Fibroblast of mammary gland (primary cell): ENCODE results near the gene DCP2.

Source experiments
- DNase-seq: peaks from one replicate; pipeline ENCODE4 v3.0.0-alpha.2; 2010; ENCODE audit warnings: low read depth
- H3K4me3 ChIP-seq: 2 replicates; pipeline ENCODE4 v1.5.1; 2011; ENCODE audit warnings: low read depth, mild to moderate bottlenecking, low read length, moderate library complexity; ENCODE audit not compliant: control insufficient read depth
- CTCF ChIP-seq: conservative IDR thresholded peaks from 2 replicates; pipeline ENCODE4 v1.5.1; 2011; ENCODE audit warnings: low read depth, low read length, inconsistent platforms; ENCODE audit not compliant: control insufficient read depth, insufficient read depth

The DCP2 gene

GRCh38 chr5:113005454-113005853, 28.9 kb downstream of the DCP2 start:
- DNase-seq = peak; percentile 51
- no peak overlapping the region for H3K4me3 ChIP-seq
- no peak for TF ChIP-seq CTCF

DNA sequence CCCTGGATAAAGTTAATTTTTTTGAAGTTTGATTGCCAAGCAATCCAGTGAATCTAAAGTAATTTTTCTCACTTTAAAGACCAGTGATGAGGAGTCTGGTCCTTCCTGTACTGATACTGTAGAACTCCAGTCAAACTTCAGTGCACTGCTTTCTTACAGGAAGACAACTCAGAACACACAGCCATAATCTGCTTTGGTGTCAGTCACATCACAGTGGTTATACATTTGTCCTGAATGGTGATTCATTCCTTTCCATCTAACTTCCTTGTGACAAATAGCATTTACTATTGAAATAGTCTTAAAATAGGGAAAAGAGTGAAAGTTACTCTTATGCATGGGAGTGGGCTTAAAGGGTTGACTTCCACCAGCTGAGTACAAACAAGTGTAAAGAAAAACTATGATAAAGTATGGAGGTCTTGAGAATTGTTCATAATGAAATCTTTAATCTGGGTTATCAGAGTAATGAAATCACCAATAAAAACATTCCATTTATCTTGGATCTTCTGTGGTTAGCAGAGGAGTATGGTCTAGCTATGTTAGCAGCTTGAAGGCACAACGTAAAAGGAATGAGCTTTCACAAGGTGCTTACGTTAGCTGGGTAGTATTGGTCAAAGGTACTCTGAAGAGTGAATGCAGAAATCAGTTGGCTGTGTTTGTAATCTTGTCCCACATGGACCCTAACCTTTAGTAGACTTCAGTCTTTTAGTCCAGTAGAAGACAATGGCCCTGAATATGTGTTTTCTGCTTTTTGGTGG, 41.5 kb downstream of the DCP2 start:
- DNase-seq = no peak
- TF ChIP-seq CTCF = no peak

DNA sequence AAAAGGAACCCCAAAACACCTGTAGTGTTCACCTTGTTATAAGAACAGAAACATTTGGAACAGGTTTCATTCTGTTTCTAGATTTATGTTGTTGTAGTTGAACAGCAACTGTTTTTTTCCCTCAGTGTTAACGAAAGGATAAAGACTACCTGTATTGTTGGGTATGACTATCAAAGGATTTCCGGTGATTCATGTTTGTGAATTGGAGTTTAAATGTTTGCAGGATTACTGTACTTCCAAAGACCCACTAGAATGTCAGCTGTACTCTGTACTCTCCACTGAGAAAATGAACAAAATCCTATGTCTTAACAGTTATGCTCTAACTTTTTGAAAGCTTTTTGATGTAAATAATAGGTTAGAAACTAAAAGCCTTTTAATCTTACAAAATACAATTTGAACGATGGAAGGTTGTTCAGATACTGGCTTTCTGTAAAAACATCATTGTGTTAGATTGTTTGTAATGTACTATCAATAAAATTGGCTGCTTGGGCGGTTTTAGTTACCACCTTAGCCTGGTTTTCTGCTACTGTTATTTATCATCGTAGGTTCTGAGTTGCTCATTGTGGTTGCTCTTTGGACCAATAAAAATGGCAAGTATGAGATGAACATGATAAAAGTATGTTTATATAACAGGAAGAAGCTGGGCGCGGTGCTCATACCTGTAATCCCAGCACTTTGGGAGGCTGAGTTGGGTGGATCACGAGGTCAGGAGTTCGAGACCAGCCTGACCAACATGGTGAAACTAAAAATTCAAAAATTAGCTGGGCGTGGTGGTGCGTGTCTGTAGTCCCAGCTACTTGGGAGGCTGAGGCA, 44.1 kb downstream of the DCP2 start:
- DNase-seq = peak; percentile 43
- no peak overlapping the region for H3K4me3 ChIP-seq
- no peak for TF ChIP-seq CTCF

More for the DNA sequence above, 41.5 kb downstream of the DCP2 start:
- H3K4me3 ChIP-seq = no peak overlapping the region

DNA sequence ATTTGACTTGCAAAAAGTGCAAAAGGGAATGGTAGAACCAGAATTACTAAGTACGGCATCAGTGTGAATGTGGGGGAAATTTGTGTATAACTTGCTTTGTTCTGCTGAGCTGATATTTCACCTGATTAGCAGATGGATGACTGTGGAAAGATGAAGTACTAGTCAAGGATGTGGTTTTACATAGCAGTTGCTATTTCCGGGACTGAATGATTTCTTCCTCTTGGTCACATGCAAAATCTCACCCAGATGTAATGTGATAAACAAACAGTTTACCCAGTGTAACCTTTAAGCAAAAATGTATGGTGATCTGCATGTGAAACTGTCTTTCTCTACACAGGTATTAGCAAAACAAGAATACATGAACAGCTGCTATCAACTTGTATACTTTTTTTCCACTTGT, 46.1 kb downstream of the DCP2 start:
- no peak for DNase-seq
- H3K4me3 ChIP-seq = no peak overlapping the region
- no peak for TF ChIP-seq CTCF

GRCh38 chr5:113024076-113024697, 47.6 kb downstream of the DCP2 start:
- no peak for TF ChIP-seq CTCF
- DNase-seq = no peak
- H3K4me3 ChIP-seq = no peak overlapping the region

DNA sequence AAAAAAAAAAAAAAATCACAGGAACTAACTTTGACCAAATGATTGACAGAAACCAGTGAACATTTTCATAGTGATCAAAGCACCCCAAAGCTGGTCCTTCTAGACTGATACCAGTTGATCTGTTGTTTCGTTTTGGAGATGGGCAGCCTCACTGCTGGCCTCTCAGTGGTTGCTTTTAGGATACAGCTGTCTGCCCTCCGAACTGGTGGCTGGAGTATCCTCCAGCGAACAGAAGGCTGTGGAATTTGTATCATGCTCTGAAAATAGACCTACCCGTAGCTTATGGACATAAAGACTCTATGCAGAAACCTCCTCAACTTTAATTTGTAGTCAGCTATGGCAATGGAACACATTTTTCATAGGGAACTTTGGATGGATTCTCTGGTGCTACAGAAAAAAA, 49.0 kb downstream of the DCP2 start:
- no peak for DNase-seq
- TF ChIP-seq CTCF = no peak
- H3K4me3 ChIP-seq = no peak overlapping the region
